HG03139 (cell line): ENCODE data around the gene MRPL36.
A peak's percentile ranks its signal among the peaks of the same experiment; 100 is the strongest.
"Not testable (repeated sequence)": the region's sequence is repeated elsewhere in the genome, so short reads cannot be mapped to it uniquely, and the experiment has no call there.

Source experiments
- ATAC-seq: cut with Tn5 transposase; IDR thresholded peaks from one replicate; pipeline ENCODE4 v1.9.1; 2021; ENCODE audit not compliant: unreplicated experiment

MRPL36 gene

GRCh38 chr5:1797103-1797800, 2.4 kb downstream of the MRPL36 start:
- no peak for ATAC-seq

- ATAC-seq, result no peak
Measured at GRCh38 chr5:1796371-1797102, 3.1 kb downstream of the MRPL36 start.

GRCh38 chr5:1795931-1796330, 3.7 kb downstream of the MRPL36 start:
- ATAC-seq, result no peak

GRCh38 chr5:1795506-1795905, 4.1 kb downstream of the MRPL36 start:
- no peak for ATAC-seq

GRCh38 chr5:1794901-1795290, 4.7 kb downstream of the MRPL36 start:
- no peak for ATAC-seq

- no peak for ATAC-seq
Measured at GRCh38 chr5:1793966-1794900, 5.4 kb downstream of the MRPL36 start.

GRCh38 chr5:1793301-1793740, 6.3 kb downstream of the MRPL36 start:
- no peak for ATAC-seq

GRCh38 chr5:1792842-1793266, 6.8 kb downstream of the MRPL36 start:
- ATAC-seq, result peak; percentile 94

GRCh38 chr5:1791176-1791575, 8.5 kb downstream of the MRPL36 start:
- ATAC-seq, result no peak

- ATAC-seq, result no peak
Measured at GRCh38 chr5:1789834-1790471, 9.7 kb downstream of the MRPL36 start.

GRCh38 chr5:1789438-1789833, 10.2 kb downstream of the MRPL36 start:
- not testable (repeated sequence) for ATAC-seq

GRCh38 chr5:1788828-1789227, 10.8 kb downstream of the MRPL36 start:
- ATAC-seq, result no peak

- no peak for ATAC-seq
Measured at GRCh38 chr5:1788200-1788599, 11.4 kb downstream of the MRPL36 start.

- no peak for ATAC-seq
Measured at GRCh38 chr5:1787472-1788047, 12.1 kb downstream of the MRPL36 start.

- ATAC-seq, result no peak
Measured at GRCh38 chr5:1786621-1787471, 12.8 kb downstream of the MRPL36 start.

- no peak for ATAC-seq
Measured at GRCh38 chr5:1785984-1786383, 13.7 kb downstream of the MRPL36 start.

- ATAC-seq, result no peak
Measured at GRCh38 chr5:1785062-1785461, 14.6 kb downstream of the MRPL36 start.

GRCh38 chr5:1784197-1785050, 15.2 kb downstream of the MRPL36 start:
- no peak for ATAC-seq

- ATAC-seq, result peak; percentile 76
Measured at GRCh38 chr5:1783216-1783554, 16.5 kb downstream of the MRPL36 start.
